Left hindlimb (tissue), 1 donor: ENCODE data around the gene ARHGEF28.

Experiments used
- DNase-seq: peaks from one replicate; pipeline ENCODE4 v3.0.0-alpha.2; 2018

ARHGEF28 gene

DNA sequence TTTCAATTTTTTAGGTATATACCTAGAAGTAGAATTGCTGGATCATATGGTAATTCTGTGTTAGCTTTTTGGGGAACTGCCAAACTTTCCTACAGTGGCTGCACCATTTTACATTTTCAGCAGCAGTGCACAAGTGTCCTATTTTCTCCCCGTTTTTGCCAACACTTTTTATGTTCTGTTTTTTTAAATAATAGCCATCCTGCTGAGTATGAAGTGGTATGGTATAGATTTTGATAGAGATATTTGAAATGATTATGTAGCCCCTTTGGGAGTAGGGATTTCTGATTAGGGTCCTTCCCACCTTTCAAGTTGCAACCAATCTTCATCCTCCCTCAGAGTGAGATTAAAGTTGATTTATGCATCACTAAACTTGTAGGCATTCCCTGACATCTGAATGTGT is 76.5 kb downstream of the ARHGEF28 start:
- DNase-seq = no peak

DNA sequence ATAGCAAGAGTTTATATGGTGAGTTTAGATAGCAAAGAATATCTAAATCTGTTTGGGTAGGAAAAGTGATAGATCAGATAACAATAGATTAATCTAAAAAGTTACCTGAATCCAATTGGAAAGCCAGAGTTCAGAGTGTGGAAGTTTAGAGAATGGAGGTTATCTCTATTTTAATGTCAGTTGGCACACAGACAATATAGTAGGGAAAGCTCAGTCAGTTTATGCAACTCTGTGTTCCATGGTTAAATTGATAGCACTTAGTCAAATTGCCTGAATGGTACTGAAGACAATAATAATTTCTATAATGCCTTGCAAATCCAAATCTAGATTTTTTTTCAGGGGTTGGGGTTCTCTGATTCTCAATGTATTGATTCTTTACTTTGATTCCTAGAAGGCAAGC is 77.0 kb downstream of the ARHGEF28 start:
- no peak for DNase-seq

DNA sequence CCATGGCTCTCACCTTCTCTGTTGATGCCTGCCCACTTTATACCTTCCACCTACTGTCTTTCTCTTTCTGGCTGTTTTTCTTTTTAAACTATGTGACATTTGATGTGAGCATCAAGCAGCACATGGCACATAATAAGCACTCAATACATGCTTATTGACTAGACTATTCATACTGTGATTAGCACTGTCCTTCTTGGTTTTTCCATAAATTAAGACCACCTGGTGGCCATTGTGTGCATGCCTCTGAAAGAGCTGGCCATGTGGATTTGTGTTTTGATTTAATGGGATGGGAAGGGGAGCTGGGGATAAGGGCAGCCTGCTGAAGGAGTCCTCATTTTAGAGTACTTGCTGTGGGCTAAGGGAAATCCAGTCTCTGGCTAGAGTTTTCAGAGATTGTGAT is 79.4 kb downstream of the ARHGEF28 start:
- DNase-seq = no peak

DNA sequence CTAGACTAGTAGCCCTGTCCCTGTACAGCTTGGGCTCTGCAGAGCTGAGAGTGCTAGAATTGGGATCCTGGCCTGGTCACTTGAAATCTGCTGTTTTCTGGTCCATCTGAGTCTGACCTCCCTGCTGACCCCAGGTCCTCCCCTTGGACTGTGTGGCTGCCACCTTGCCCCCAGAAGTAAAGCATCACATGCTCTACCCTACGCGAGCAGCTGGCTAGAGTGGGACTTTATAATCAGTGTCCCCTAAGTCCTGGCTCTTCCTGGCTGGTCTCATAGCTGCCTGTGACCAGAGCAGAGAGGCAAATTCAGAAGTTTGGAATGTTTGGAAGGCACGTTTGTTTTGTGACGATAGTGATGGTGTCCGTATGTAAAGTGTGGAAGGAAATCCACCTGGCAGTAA is 81.0 kb downstream of the ARHGEF28 start:
- DNase-seq = no peak

DNA sequence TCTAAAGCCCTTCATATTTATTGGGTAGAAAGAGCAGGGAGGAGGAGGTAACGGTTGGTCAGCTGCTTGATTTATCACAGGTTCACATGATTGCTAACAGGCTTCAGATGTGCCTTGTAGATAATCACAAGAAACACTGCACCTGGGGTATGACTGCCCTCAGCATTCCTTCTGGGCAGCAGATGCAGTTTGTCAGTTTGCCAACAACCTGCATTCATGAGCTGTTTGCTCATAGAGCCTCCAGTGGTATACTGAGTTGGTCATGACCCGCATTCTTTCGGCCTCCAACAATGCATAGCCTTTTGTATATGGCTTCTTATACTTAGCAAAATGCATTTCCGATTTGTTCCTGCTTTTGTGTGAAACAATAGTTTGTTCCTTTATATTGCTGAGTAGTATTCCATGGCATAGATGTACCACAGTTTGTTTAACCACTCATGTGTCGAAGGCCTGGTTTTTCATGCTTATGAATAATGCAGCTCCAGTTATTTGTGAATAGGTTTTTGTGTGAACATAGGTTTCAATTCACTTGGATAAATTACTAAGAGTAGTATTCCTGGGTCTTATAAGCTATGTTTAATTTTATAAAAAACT is 83.6 kb downstream of the ARHGEF28 start:
- no peak for DNase-seq

DNA sequence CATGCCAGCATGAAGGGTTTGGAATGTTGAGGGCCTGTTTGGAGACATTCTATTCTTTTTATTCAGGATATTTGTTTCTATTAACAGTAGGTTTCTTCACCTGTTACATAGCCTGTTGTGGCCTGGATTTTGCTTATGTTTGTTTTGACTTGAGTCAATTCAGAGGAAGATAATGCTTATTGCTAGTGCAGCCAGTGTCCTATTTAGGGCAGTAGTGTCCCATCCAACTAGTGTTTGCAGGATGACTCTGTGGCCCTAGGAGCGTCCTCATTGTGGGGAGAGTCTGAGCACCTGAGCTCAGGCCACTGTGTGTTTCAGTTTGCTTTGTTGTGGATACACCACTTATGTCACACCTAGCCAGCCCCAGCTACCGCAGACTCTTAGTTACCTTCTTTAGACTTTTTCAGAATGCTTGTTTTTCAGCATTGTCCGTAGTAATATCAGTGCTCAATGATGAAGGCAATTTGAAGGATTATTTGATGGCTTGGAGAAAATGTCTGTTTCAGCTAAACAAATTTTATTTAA is 90.3 kb downstream of the ARHGEF28 start:
- DNase-seq = no peak

DNA sequence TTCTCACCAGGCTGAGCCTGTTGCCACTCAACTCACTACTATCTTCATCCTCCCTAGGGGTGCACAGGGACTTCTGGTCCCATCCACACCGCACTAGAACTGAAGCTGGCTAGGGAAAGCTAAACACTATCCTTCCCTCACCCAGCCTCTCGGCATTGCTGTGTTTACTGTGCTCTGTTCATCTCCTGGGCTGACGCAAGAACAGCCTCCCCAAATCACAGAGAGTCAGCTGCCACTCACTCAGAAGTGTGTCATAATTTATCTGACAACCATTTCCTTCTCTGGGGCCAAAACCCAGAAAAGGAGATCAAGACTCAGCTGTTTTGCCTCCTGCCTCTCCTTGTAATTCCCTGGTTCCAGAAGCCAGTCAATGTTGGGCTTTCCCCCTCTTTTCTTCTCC is 92.8 kb downstream of the ARHGEF28 start:
- no peak for DNase-seq

DNA sequence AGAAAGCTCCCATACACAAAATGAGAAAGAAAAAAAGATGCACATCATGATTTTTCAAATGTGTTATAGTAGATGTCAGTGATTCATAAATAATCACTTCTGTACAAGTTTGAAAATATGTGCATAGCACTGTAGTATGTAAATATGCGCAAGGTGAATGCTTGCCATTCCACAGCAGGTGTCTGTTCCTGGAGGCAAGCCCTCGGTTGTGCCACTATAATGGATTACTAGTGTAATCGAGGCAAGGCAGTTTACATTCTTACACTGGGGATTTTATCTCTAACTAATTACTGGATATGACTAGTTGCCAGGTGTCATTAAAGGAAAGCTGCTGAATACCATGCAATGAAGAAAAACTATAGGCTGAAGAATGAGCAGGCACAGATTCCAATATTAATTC is 93.6 kb downstream of the ARHGEF28 start:
- no peak for DNase-seq

DNA sequence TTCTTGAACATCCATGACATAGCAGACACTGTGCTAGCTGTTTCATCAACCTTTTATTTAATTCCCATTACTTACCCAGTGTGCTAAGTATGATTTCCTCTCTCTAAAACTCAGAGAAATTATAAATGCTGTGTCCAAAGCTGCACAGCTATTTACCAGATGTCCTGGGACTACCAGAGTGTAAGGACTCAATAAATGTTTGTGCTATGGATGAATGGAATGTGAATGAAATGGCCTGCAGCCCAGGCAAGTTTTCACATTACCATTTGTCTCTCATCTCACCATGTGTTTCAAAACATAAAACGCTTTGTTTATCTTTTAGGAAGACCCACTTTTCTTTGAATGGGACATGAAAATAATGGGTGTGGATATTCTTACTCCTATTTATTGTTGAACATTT is 96.2 kb downstream of the ARHGEF28 start:
- DNase-seq = peak; percentile 28

DNA sequence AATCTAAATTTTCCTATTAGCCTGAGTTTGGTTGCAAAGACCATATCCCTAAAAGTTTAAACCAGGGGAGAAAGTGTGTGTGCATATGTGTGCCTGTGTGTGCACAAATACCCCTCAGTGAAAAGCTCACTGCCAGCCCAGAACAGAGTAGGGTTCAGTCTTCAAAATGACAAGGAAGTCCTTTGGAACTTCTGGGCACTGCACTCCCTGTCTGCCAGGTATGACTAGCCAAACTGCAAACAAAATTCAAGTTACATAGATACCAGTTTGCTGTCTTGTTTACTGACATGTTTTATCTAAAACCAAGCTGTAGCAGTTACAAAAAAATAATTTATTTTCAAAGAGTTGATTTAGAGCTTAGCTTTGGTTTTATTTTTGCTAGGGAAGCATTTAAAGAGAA is 100.1 kb downstream of the ARHGEF28 start:
- DNase-seq = no peak

DNA sequence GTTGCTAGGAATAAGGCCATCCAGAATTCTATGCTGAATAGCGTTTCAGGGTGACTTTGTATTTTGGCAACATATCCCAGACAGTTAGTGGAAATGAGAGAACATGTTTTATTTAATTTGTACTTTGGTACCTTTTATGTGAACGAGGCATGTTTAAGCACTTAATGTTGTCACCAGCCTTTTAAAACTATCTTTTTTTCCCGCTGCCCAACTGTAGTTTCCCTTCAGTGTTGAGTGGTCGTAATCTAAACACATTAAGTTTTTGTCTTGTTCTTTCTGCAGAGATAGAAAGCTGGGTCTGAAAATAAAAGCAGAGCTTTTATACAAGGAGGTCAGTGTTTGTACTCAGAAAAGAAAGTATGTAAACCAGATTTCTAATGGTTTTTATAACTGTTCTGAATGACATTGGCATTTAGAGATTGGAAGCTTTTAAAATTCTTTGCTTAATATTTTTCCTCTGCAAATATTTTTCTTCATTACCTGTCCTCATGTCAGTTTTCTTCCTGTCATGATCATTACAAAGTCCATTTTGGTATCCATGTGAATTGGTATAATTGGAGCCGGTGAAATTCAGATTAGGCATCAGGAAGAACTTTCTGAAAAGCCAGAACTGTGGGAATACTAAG is 100.7 kb downstream of the ARHGEF28 start:
- DNase-seq = no peak

DNA sequence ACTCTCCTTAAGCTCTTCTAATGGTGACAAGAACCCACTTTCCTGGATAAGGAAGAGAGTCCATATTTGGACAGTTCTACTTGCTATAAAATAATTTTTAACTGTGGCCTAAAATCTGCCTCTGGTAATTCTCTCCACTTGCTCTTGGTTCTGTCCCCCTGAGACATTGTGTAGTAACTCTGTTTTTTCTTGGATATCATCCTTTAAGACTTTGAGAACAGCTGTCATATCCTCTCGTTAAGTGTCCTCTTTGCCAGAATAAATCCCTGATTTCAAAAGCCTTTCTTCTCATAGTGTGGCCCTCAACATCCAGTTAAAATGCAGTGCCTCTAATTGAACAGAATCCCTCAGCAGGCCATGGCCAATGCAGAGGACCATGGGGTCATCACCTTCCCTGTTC is 101.5 kb downstream of the ARHGEF28 start:
- DNase-seq = no peak

DNA sequence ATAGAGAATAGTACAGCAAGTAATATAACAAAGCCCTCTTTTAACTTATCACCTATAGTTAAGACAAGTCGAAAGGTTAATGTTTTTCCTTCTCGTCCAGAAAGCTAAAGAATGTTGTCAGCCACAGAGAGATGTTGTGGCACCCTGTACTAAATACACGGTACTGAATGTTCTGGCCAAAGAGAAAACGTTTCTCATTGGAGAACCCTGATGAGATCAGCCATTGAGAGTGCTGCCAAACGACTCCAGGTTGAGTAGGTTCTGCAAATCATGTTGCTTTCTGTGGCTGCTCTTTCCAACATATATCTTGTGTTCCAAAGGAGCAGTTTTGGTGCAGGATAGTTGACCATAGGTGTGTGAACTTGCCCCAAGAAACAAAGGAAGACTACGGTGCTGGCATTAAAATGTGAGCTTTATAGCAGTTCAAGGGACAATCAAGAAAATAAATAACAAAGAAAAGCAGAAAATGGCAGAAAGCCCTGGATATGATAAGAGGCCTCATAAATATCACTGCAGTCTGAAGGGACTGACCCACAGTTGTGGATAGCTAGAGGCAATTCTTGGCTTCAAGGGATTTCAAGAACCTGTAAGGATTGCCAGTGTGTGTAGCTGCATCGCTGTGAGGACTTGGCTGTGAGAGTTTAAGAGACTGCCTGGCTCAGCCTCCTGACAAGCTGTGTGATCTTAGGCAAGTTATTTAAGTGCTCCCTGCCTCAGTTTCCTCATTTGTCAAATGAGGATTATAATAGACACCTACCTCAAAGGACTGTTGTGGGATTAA is 102.7 kb downstream of the ARHGEF28 start:
- DNase-seq = no peak

DNA sequence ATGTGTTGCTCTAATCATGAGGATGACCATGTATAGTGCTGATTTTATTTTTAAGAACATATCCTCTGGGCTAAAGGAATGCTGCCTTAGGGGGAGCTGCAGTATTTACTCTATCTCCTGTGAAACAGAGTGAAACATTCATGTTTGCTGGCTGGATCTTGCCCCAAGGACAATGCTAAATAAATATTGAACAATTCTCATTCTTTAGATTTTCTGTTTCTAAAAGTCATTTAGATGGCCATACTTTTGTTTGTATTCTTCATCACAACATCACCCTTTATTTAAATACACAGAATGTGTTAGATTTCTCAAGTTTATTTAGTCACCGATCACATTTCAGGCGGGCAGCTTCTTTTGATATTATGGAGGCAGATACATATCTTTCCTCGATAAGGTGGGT is 103.3 kb downstream of the ARHGEF28 start:
- DNase-seq = no peak

DNA sequence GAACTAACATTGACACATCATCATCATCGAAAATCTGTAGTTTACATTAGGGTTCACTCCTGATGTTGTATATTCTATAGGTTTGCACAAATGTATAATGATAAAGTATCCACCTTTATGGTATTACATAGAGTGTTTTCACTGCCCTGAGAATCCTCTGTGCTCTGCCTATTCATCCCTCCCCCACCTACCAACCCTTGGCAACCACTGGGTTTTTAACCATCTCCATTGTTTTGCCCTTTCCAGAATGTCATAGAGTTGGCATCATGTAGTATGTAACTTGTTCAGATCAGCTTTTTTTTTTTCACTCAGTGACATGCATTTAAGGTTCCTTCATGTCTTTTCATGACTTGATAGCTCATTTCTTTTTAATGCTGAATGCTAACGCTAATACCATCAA is 106.0 kb downstream of the ARHGEF28 start:
- no peak for DNase-seq

DNA sequence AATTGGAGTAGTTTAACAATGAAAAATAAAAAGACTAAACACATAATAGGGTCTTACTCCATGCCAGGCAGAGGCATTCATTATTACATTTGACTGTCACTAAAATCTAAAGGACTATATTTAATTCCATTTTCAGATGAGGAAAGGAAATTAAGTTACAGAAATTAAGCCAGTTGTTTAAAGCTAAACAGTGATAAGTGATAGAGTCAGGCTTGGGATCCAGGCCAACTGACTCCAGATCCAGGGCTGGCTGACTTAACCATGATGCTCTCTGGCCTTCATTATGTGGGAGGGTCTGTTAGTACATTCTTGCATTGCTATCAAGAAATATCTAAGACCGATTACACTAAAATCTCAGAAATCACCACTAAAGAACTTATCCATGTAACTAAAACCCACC is 107.2 kb downstream of the ARHGEF28 start:
- no peak for DNase-seq

DNA sequence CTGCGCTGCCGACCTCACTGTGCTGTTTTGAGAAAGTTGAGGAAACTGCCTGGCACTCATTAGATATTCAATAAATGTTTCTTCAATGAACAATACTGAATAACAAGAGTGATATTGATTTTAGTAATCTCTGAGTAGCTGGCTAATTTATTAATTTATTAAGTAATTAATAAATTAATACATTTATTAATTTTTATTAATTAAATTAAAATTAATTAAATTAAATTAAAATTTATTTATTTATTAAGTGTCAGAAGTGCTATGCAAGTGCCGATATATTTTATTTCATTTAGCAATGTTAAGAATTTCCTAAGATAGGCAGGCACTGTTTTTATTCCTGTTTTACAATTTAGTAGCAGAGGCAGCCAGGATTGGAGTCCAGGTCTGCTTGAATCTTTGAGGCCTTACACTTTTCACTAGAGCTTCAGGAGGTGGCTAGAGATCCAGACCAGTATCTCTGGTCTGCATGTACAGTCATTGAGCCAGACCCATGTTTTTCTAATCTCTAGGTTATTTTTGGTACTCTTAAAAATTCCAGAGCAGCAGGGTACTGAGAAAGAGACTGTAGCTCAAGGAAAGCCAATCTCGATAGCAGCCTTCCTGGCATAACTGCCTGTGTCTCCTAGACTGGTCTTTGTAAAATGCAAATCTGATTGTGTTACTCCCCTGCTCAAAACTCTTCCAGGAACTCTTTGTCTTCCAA is 109.2 kb downstream of the ARHGEF28 start:
- no peak for DNase-seq

DNA sequence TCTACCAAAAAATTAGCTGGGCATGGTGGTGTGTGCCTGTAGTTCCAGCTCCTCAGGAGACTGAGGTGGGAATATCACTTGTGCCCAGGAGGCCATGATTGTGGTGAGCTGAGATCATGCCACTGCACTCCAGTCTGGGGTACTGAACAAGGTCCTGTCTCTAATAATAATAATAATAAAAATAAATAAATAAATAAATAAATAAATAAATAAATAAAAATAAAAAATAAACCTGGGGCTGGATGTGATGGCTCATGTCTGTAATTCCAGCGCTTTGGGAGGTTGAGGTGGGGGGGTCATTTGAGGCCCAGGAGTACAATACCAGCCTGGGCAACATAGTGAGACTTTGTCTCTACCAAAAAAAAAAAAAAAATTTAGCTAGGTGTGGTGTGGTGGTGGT is 113.7 kb downstream of the ARHGEF28 start:
- DNase-seq = no peak

DNA sequence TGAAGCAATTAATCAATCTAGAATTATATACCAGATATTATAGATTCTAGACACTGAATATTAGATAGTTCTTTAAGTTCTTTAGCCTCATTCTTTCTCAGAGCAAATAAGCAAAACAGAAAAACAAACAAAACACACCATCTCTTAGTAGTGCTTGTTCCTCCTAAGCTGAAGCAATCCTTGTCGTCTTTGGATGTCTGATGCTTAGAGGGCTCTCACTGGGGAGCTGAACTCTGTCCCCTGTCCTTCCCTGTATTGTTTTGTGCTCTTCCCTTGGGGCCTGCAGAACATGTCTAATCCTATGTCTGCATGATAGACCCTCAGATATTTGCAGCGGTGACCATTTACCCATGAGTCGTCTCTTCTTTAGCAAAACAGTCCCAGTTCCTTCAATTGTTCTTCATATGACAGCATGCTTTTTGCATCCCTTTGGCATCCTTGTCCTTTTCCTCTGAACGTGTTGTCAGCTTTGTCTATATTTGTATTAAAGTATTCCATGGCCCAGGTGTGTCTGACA is 114.3 kb downstream of the ARHGEF28 start:
- DNase-seq = no peak

DNA sequence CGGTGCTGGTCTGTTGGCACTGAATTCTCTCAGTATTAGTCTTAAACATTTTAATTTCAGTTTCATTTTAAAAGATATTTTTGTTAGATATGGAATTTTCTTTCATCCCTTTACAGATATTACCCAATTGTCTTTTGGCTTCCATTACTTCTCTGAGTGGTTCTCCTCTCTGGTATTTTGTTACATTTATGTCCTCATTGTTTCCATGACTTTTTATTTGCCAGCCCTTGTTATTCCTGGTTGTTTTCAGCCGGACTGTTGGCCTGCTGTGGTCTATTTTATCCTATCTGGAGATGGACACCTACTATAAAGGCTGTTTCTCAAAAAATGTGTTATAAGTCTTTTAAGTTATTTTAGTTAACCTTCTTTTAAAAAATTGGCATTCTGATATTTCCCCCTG is 117.2 kb downstream of the ARHGEF28 start:
- no peak for DNase-seq

DNA sequence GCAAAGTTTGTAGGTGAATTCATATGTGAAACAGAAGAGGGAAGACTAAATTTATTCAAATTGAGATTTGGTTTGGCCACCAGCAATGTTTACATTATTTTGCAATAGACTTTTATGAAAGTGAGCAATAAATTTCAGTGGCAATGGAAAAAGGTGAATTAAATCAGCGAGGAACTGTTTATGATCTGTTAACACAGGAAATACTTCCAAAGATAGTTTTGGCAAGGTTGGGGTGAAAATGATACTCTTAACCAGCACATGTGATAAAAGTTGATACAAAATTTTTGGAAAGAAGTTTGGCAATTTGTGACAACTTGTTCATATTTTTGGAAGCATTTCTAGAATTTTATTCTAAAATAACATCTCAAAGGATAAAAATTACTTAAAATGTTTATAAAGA is 119.8 kb downstream of the ARHGEF28 start:
- no peak for DNase-seq

DNA sequence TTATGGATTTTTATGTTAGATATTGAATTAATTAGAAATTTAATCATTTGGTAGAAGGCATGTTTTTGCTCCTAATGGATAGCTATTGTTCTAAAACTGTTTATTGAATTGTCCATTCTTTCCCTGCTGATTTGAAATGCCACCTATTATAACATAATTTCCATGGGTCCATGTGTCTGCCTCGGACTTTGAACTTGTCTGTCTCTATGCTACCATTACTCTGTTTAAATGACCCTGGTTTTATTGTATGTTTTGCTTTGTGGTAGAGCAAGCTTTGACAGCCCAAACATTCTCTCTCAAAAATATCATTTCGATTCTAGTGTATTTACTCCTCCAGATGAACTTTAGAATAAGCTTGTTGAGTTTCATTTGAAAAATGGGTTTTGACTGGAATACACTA is 120.6 kb downstream of the ARHGEF28 start:
- DNase-seq = no peak

DNA sequence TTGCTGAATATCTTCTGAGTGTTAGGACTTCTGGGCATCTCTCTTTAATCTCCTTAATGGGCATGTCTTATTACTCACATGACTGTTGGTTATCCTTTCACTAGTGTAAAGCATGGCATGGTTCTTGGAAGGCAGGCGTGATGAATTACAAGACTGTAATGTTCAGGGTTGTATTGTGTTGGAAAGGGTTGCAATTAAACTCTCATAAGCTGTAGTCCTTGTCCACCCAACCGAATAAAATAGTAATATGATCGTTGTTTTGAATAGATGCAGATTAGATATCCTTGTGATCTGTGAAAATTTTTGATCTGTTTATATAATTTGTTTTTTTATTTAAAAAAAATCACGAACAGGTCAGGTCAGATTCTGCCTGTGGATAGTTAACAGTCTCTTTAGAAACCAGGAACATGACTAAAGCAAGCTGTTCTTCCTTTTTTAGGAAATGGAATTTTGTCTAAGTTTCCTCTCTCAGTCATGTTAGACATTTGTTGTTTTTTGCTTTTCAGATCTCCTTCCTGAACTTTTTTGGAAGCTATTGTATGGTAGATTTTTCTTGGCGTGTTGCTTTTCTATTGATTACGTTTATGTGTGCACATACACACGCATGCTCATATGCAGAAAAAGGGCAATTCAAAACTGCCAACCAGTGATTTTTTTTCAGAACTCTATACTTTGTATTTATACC is 121.8 kb downstream of the ARHGEF28 start:
- no peak for DNase-seq
